GM12878 (cell line): ENCODE data around the gene PRKAG2. TPM values are rescaled to one million over a fixed set of nuclear protein-coding genes. Genes with fewer than 3 reads are reported as not detected.

Experiments
- ATAC-seq: fragments of 200-7000 bp; cut with Tn5 transposase; 3 replicates; pipeline ENCODE4 v1.9.1; 2020; ENCODE audit warnings: mild to moderate bottlenecking, moderate library complexity
- BruUV-seq: library from RNA; stranded (reverse); fragments of 400-500 nt; replicated peaks from 2 replicates; lab custom pipeline; 2021; lab: Mats Ljungman, UMichigan
- CTCF ChIA-PET: fragments of 300-600 bp; sonication (Branson Sonifier 250); formaldehyde crosslinking; extraction: SDS; loops from one replicate; lab custom pipeline; 2021; ENCODE audit warnings: inconsistent platforms; lab: Yijun Ruan, JAX
- POLR2A ChIA-PET: fragments of 350-600 bp; formaldehyde crosslinking; extraction: SDS; loops from one replicate; lab custom pipeline; 2021; ENCODE audit warnings: inconsistent platforms; lab: Charles Lee
- RAD21 ChIA-PET: fragments of 300-600 bp; sonication (Branson Sonifier 250); formaldehyde crosslinking; loops from one replicate; lab custom pipeline; 2023; ENCODE audit warnings: antibody characterized with exemption; ENCODE audit not compliant: unreplicated experiment; lab: Charles Lee
- SMC1A ChIA-PET: fragments of 300-600 bp; sonication (Branson Sonifier 250); formaldehyde crosslinking; loops from one replicate; lab custom pipeline; 2023; ENCODE audit not compliant: unreplicated experiment, uncharacterized antibody; lab: Charles Lee
- DNase-seq: peaks from one replicate; pipeline ENCODE4 v3.0.0-alpha.2; 2011; ENCODE audit warnings: low read depth, low spot score
- FAIRE-seq: peaks from 3 replicates; lab custom pipeline; 2011; peaks lifted over from hg19 to GRCh38; lab: Jason Lieb, UNC
- H2AFZ ChIP-seq: 2 replicates; pipeline ENCODE4 v1.6.0; 2011; ENCODE audit warnings: low read depth, low read length, control low read depth; ENCODE audit not compliant: control insufficient read depth
- H3K27ac ChIP-seq: 2 replicates; pipeline ENCODE4 v1.5.1; 2011; ENCODE audit warnings: control low read depth; ENCODE audit not compliant: control insufficient read depth, insufficient read depth
- H3K27me3 ChIP-seq, 2 experiments: replicated peaks in 1 of 2; 2 replicates each; pipeline versions ENCODE4 v1.6.0 to v1.6.1; 2011; ENCODE audit warnings: low read length in 1 of 2; ENCODE audit not compliant: control insufficient read depth in 2 of 2, insufficient read depth in 2 of 2
- H3K36me3 ChIP-seq, 2 experiments: 2 replicates each; pipeline ENCODE4 v1.5.1; 2011; ENCODE audit warnings: low read length in 1 of 2; ENCODE audit not compliant: control insufficient read depth in 2 of 2, insufficient read depth in 2 of 2
- H3K4me1 ChIP-seq: 2 replicates; pipeline ENCODE4 v1.6.1; 2011; ENCODE audit warnings: mild to moderate bottlenecking, low read length, moderate library complexity, mixed read lengths; ENCODE audit not compliant: control insufficient read depth, insufficient read depth
- H3K4me2 ChIP-seq: 2 replicates; pipeline ENCODE4 v1.6.0; 2011; ENCODE audit warnings: control low read depth; ENCODE audit not compliant: control insufficient read depth, insufficient read depth
- H3K4me3 ChIP-seq: fragments of 200-600 bp; sonication (generic); 2 replicates; pipeline ENCODE4 v1.5.1; 2016
- H3K79me2 ChIP-seq: 2 replicates; pipeline ENCODE4 v1.6.0; 2011; ENCODE audit warnings: low read length; ENCODE audit not compliant: control insufficient read depth, insufficient read depth
- H3K9ac ChIP-seq: 2 replicates; pipeline ENCODE4 v1.8.0; 2011; ENCODE audit warnings: low read length, control low read depth, mixed read lengths; ENCODE audit not compliant: control insufficient read depth, insufficient read depth
- H3K9me3 ChIP-seq: replicated peaks from 3 replicates; pipeline ENCODE4 v1.5.1; 2011; ENCODE audit warnings: mild to moderate bottlenecking, low read length; ENCODE audit not compliant: control insufficient read depth, insufficient read depth
- H4K20me1 ChIP-seq: 2 replicates; pipeline ENCODE4 v1.6.0; 2011; ENCODE audit not compliant: control insufficient read depth, insufficient read depth
- CHD1 ChIP-seq: IDR thresholded peaks from 2 replicates; pipeline ENCODE4 v1.6.1; 2012; ENCODE audit warnings: low read depth, low read length, improper control_type of control experiment
- EED ChIP-seq: sonication (generic); IDR thresholded peaks from 2 replicates; pipeline ENCODE4 v1.6.1; 2016; ENCODE audit warnings: antibody characterized with exemption, low read depth
- MXI1 ChIP-seq: fragments of 150-350 bp; IDR thresholded peaks from 2 replicates; pipeline ENCODE4 v1.6.1; 2011; ENCODE audit warnings: low read depth, mild to moderate bottlenecking, inconsistent platforms, low read length, improper control_type of control experiment
- NR2F1 ChIP-seq: fragments of 450-650 bp; conservative IDR thresholded peaks from 2 replicates; pipeline ENCODE4 v1.6.1; 2017; ENCODE audit warnings: mild to moderate bottlenecking
- TCF7 ChIP-seq: IDR thresholded peaks from 2 replicates; pipeline ENCODE4 v1.6.1; 2014; ENCODE audit warnings: antibody characterized with exemption, borderline replicate concordance
- ZBED1 ChIP-seq: IDR thresholded peaks from 2 replicates; pipeline ENCODE4 v1.6.1; 2016; ENCODE audit warnings: borderline replicate concordance
- WGBS: methylation state at CpG from one replicate; pipeline ENCODE4 v1.1.6; 2016; ENCODE audit warnings: low lambda C conversion rate; ENCODE audit not compliant: insufficient replicate concordance, insufficient coverage; ENCODE audit errors: missing lambda C conversion rate; 5-methylcytosine and 5-hydroxymethylcytosine counted together
- in situ Hi-C: fragments of 300-500 bp; cut with MboI; formaldehyde crosslinking; loops from 9 replicates; pipeline ENCODE4 v1.14.3; 2018; ENCODE audit warnings: mixed read lengths
- intact Hi-C: fragments of 100-400 bp; cut with micrococcal nuclease; formaldehyde crosslinking; loops from one replicate; pipeline ENCODE4 v1.14.2; 2022; ENCODE audit not compliant: unreplicated experiment
- polyA plus RNA-seq, 11 experiments: library from polyadenylated mRNA; depleted of rRNA in 4 of 11; unstranded in 6 of 11; stranded (reverse) in 5 of 11; fragments of >200 nt; fragmentation: Nextera tagmentation in 4 of 11; fragmentation: Illumina TruSeq in 1 of 11; extraction: Ambion mirVana in 4 of 11; extraction: Trizol in 1 of 11; gene quantifications; 1 replicate in 1 of 11; 2 replicates in 10 of 11; pipeline versions ENCODE4 v1.2.1 to v1.2.3, GENCODE V29; 2011 to 2016; ENCODE audit warnings: inconsistent platforms in 2 of 11, missing spikeins in 2 of 11, low read depth in 1 of 11
- total RNA-seq, 4 experiments: library from RNA; depleted of rRNA in 3 of 4; stranded (reverse); fragments of >200 nt in 3 of 4; fragmentation: Illumina TruSeq in 1 of 4; extraction: Trizol in 1 of 4; gene quantifications; 2 replicates each; pipeline versions ENCODE4 v1.2.1 to v1.2.3, GENCODE V29; 2013 to 2021
- TF ChIP-seq, protein P1 (sequence below): IDR thresholded peaks from 2 replicates; pipeline ENCODE4 v1.6.1; 2011; ENCODE audit warnings: borderline replicate concordance, low read depth, mild to moderate bottlenecking, moderate library complexity, mixed read lengths, low read length; ENCODE audit not compliant: insufficient read depth; ENCODE audit errors: extremely low read length
- TF ChIP-seq, protein P2 (sequence below): fragments of 450-650 bp; IDR thresholded peaks from 2 replicates; pipeline ENCODE4 v1.6.1; 2017; ENCODE audit warnings: mild to moderate bottlenecking, low read depth, inconsistent platforms; ENCODE audit not compliant: poor library complexity, severe bottlenecking

The PRKAG2 gene
- total and polyA plus RNA-seq, 10 of the 15 experiments (the other 5 are each of a cell fraction or from before 2014, with no cell fraction given) = 3.4 to 8.9 (median 6.8) TPM

DNA sequence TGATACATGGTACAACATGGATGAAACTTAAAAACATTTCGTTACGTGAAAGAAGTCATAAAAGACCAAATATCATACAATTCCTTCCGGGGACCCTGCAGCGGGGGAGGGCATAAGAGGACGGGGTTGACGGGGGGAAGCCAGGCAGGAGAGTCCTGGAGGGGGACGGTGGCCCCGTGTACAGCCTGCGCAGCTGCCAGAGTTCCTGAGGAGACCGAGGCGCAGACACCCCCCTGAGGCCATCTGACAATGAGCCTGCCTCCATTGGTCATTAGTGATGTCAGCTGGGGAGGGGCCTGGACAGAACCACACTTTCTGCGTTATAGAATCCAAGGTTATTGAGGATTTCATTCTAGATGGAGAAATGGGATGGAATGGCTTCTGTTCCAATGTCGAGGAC, 47.2 kb downstream of the PRKAG2 start:
- no peaks in the 10 kb centered on the region for H3K9me3 ChIP-seq
- SMC1A ChIA-PET = no interaction called here
- BruUV-seq = no TSS peak
- no peaks in the 10 kb centered on the region for H3K27me3 ChIP-seq
- no peaks in the 10 kb centered on the region for H3K4me1 ChIP-seq
- no peaks in the 10 kb centered on the region for H4K20me1 ChIP-seq
- RAD21 ChIA-PET = no interaction called here
- WGBS = 85% methylated on average over 13 of the region's 13 CpGs
- POLR2A ChIA-PET = interaction anchor here (0.5 kb wide), 1 partner anchor 41 kb away, joined by 4 read pairs; no protein-coding TSS in a partner anchor
- CTCF ChIA-PET = no interaction called here
- H3K27ac ChIP-seq = no peak overlapping the region
- H3K4me3 ChIP-seq = no peak overlapping the region
- FAIRE-seq = no peak
- TF ChIP-seq, protein P1, sequence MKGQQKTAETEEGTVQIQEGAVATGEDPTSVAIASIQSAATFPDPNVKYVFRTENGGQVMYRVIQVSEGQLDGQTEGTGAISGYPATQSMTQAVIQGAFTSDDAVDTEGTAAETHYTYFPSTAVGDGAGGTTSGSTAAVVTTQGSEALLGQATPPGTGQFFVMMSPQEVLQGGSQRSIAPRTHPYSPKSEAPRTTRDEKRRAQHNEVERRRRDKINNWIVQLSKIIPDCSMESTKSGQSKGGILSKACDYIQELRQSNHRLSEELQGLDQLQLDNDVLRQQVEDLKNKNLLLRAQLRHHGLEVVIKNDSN = no peak
- no peak for TF ChIP-seq NR2F1
- no peak for TF ChIP-seq EED
- no peak for TF ChIP-seq CHD1
- TF ChIP-seq TCF7 = no peak
- no peak for TF ChIP-seq ZBED1
- TF ChIP-seq, protein P2, sequence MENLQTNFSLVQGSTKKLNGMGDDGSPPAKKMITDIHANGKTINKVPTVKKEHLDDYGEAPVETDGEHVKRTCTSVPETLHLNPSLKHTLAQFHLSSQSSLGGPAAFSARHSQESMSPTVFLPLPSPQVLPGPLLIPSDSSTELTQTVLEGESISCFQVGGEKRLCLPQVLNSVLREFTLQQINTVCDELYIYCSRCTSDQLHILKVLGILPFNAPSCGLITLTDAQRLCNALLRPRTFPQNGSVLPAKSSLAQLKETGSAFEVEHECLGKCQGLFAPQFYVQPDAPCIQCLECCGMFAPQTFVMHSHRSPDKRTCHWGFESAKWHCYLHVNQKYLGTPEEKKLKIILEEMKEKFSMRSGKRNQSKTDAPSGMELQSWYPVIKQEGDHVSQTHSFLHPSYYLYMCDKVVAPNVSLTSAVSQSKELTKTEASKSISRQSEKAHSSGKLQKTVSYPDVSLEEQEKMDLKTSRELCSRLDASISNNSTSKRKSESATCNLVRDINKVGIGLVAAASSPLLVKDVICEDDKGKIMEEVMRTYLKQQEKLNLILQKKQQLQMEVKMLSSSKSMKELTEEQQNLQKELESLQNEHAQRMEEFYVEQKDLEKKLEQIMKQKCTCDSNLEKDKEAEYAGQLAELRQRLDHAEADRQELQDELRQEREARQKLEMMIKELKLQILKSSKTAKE = no peak
- no peak for TF ChIP-seq MXI1
- no peak for ATAC-seq
- intact Hi-C loops (no loop called here), in situ Hi-C loops (no loop called here)
- H2AFZ ChIP-seq = no peak overlapping the region
- H3K9ac ChIP-seq = no peak overlapping the region
- H3K79me2 ChIP-seq = no peaks in the 10 kb centered on the region
- DNase-seq = no peak
- no peaks in the 10 kb centered on the region for H3K36me3 ChIP-seq
- no peak overlapping the region for H3K4me2 ChIP-seq
